GM12864 (cell line): Measurements from ENCODE around the gene BBX.

ENCODE experiments used
- DNase-seq: peaks from one replicate; pipeline ENCODE4 v3.0.0-alpha.2; 2011; ENCODE audit warnings: low read depth
- H3K4me3 ChIP-seq: 2 replicates; pipeline ENCODE4 v1.5.1; 2011; ENCODE audit warnings: mild to moderate bottlenecking, low read depth, low read length, control low read depth
- TF ChIP-seq, protein P1 (sequence below): IDR thresholded peaks from 2 replicates; pipeline ENCODE4 v1.5.1; 2011; ENCODE audit warnings: low read depth, mild to moderate bottlenecking, moderate library complexity, low read length, control low read depth, inconsistent platforms; ENCODE audit errors: missing control alignments

The BBX gene

GRCh38 chr3:107850681-107851080, 327.9 kb downstream of the BBX start:
- DNase-seq = no peak
- TF ChIP-seq, protein P1, sequence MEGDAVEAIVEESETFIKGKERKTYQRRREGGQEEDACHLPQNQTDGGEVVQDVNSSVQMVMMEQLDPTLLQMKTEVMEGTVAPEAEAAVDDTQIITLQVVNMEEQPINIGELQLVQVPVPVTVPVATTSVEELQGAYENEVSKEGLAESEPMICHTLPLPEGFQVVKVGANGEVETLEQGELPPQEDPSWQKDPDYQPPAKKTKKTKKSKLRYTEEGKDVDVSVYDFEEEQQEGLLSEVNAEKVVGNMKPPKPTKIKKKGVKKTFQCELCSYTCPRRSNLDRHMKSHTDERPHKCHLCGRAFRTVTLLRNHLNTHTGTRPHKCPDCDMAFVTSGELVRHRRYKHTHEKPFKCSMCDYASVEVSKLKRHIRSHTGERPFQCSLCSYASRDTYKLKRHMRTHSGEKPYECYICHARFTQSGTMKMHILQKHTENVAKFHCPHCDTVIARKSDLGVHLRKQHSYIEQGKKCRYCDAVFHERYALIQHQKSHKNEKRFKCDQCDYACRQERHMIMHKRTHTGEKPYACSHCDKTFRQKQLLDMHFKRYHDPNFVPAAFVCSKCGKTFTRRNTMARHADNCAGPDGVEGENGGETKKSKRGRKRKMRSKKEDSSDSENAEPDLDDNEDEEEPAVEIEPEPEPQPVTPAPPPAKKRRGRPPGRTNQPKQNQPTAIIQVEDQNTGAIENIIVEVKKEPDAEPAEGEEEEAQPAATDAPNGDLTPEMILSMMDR = no peak
- no peak overlapping the region for H3K4me3 ChIP-seq

- TF ChIP-seq, protein P1 = no peak
- no peak overlapping the region for H3K4me3 ChIP-seq
- DNase-seq = no peak
These were observed 331.1 kb downstream of the BBX start for GRCh38 chr3:107853821-107854220.

DNA sequence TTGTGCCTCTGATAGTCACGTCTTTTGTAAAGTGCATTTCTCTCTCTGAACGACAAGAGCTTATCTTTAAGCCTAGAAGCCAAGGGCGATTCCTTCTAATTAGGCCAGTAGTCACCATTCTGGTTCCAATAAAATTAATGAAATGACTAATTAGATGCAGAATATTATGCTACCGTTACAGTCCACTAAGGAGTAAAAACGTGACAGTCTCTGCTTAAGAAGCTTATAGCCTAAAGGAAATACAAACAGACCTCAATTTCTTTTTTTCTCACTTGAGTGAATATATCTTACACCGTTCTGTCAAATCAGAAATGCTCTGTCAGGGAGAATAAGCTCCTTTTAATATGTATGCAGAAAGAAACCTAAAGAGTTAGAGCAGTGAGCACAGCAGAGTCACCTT, 332.0 kb downstream of the BBX start:
- DNase-seq = no peak
- TF ChIP-seq, protein P1 = no peak
- H3K4me3 ChIP-seq = no peak overlapping the region

- TF ChIP-seq, protein P1 = peak; percentile 48
- H3K4me3 ChIP-seq = no peak overlapping the region
- DNase-seq = no peak
These were observed 332.9 kb downstream of the BBX start for GRCh38 chr3:107855710-107856109.

DNA sequence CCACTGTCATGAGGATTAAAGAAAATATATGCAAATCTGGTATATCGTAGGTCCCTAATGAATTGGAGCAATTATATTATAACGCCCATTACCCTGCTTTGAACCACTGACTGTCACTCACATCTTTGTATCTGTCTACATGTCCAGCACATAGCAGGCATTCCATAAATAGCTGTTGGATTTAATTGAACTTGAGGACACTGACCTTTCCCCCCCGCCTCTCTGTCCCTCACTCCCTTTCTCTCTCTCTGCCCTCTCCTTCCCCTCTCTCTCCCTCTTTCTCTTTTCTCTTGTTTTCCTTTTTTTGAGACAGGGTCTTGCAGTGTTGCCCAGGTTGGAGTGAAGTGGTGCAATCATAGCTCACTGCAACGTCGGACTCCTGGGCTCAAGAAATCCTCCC, 335.1 kb downstream of the BBX start:
- no peak overlapping the region for H3K4me3 ChIP-seq
- TF ChIP-seq, protein P1 = no peak
- no peak for DNase-seq

- H3K4me3 ChIP-seq = no peak overlapping the region
- no peak for DNase-seq
- TF ChIP-seq, protein P1 = no peak
These were observed 336.1 kb downstream of the BBX start for GRCh38 chr3:107858876-107859275.
